GM12864 (cell line): ENCODE data around the gene PILRB.
"Not testable (repeated sequence)": the region's sequence is repeated elsewhere in the genome, so short reads cannot be mapped to it uniquely, and the experiment has no call there.

Source experiments
- DNase-seq: peaks from one replicate; pipeline ENCODE4 v3.0.0-alpha.2; 2011; ENCODE audit warnings: low read depth
- H3K4me3 ChIP-seq: 2 replicates; pipeline ENCODE4 v1.5.1; 2011; ENCODE audit warnings: mild to moderate bottlenecking, low read depth, low read length, control low read depth
- TF ChIP-seq, protein P1 (sequence below): IDR thresholded peaks from 2 replicates; pipeline ENCODE4 v1.5.1; 2011; ENCODE audit warnings: low read depth, mild to moderate bottlenecking, moderate library complexity, low read length, control low read depth, inconsistent platforms; ENCODE audit errors: missing control alignments

The PILRB gene

DNA sequence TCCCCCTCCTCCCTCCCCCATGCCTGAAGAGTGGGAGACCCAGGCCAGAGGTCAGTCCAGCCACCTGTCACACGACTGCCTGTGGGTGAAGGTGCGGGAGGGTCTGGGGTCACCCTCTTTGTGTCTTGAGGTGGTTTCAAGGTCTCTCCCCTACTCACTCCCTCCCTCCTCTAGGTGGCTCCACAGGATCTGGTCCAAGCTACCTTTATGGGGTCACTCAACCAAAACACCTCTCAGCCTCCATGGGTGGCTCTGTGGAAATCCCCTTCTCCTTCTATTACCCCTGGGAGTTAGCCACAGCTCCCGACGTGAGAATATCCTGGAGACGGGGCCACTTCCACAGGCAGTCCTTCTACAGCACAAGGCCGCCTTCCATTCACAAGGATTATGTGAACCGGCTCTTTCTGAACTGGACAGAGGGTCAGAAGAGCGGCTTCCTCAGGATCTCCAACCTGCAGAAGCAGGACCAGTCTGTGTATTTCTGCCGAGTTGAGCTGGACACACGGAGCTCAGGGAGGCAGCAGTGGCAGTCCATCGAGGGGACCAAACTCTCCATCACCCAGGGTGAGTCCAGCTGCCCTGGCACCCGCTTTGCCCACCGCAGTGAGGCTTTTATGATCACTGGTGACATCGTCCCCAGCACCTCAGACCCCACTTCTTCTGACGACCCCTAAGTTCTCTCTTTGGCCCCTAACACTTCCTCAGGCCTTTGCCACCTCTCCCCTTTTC lies 16.1 kb downstream of the PILRB start:
- TF ChIP-seq, protein P1, sequence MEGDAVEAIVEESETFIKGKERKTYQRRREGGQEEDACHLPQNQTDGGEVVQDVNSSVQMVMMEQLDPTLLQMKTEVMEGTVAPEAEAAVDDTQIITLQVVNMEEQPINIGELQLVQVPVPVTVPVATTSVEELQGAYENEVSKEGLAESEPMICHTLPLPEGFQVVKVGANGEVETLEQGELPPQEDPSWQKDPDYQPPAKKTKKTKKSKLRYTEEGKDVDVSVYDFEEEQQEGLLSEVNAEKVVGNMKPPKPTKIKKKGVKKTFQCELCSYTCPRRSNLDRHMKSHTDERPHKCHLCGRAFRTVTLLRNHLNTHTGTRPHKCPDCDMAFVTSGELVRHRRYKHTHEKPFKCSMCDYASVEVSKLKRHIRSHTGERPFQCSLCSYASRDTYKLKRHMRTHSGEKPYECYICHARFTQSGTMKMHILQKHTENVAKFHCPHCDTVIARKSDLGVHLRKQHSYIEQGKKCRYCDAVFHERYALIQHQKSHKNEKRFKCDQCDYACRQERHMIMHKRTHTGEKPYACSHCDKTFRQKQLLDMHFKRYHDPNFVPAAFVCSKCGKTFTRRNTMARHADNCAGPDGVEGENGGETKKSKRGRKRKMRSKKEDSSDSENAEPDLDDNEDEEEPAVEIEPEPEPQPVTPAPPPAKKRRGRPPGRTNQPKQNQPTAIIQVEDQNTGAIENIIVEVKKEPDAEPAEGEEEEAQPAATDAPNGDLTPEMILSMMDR = peak; percentile 54
- H3K4me3 ChIP-seq = peak overlapping the region; percentile 45
- not testable (repeated sequence) for DNase-seq

DNA sequence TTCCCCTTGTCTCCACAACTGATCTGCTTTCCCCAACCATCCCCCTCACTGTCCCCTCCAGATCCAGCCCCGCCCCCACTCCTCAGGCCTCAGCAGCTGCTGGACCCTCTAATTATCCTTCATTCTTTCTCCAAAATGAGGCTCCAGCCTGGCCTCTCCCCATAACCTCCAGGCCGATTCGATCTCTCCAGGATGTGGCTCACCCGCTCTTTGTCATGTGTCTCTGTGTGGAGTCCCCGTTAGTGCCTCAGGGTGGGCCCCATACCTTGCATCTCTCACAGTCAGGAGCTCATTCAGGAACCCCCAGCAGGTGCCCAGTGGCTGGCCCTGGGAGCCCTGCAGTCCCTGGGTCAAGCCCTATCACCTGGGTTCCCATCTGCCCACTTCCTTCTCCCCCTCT lies 16.7 kb downstream of the PILRB start:
- peak overlapping the region; percentile 45 for H3K4me3 ChIP-seq
- TF ChIP-seq, protein P1 = no peak
- DNase-seq = no peak

DNA sequence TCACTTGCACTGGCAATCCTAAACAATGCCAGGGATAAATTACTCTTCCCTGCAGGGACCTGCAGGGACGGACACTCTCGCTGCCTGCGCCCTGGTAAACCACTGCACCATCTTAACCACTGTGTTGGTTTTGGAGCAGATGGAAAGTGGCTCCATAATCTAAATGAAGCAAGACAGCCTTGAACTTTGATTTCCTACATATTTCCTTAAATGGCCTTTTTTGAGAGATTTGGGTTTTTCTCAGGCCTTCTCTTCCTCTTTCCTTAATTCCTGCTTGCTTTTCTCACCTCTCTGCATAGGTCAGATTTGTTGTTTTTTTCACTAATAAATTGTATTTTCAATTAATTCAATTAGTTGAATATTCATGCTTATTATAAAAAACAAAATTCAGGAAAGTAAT lies 18.1 kb downstream of the PILRB start:
- no peak for DNase-seq
- H3K4me3 ChIP-seq = no peak overlapping the region
- TF ChIP-seq, protein P1 = no peak

DNA sequence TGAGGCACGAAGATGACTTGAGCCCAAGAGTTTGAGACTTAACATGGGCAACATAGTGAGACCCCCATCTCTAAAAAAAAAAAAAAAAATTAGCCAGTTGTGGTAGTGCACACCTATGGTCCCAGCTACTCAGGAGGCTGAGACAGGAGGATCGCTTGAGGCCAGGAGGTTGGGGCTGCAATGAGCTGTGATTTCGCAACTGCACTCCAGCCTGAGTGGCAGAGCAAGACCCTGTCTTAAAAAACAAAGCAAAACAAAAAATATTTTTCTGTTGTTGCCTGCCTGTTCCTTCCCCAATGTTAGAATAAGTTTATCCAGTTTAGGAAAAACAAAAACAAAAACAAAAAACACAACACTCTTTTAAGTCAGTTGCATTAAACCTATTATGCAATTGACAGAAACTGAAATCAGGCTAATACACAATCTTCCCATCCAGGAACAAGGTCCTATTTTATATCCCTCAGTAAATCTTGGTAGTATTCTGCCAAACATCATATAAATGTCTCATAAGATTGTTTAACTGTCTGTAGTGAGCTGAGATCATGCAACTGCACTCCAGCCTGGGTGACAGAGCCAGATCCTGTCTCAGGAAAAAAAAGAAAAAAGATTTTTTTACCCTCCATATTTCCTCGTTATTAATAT lies 20.3 kb downstream of the PILRB start:
- TF ChIP-seq, protein P1 = no peak
- no peak for DNase-seq
- no peak overlapping the region for H3K4me3 ChIP-seq

DNA sequence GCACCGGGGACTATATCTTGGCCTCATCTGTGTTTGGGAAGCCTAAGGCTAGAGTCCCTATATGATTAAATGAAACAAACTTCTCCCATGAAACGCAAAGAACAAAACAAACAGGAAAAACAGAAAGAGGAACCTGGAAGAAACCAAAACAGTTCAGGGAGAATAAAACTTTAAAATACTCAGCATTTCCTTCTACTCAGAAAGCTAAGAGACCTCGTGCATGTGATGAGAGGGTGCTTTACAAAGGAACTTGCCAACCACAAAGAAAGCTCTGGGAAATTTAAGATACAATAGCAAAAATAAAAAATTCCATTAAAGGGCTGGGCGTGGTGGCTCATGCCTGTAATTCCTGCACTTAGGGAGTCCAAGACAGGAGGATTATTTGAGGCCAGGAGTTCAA lies 22.3 kb downstream of the PILRB start:
- TF ChIP-seq, protein P1 = no peak
- no peak for DNase-seq
- H3K4me3 ChIP-seq = no peak overlapping the region

DNA sequence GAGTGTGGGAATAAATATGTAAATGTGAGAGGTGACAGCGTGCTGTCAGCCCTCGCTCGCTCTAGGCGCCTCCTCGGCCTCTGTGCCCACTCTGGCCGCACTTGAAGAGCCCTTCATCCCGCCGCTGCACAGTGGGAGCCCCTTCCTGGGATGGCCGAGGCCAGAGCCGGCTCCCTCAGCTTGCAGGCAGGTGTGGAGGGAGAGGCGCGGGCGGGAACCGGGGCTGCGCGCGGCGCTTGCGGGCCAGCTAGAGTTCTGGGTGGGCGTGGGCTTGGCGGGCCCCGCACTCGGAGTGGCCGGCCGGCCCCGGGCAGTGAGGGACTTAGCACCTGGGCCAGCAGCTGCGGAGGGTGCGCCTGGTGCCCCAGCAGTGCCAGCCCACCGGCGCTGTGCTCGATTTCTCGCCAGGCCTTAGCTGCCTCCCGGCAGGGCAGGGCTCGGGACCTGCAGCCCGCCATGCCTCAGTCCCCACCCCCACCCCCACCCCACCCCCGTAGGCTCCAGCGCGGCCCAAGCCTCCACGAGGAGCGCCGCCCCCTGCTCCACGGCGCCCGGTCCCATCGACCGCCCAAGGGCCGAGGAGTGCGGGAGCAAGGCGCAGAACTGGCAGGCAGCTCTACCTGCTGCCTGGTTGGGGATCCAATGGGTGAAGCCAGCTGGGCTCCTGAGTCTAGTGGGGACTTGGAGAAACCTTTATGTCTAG lies 23.8 kb downstream of the PILRB start:
- not testable (repeated sequence) for DNase-seq, H3K4me3 ChIP-seq

DNA sequence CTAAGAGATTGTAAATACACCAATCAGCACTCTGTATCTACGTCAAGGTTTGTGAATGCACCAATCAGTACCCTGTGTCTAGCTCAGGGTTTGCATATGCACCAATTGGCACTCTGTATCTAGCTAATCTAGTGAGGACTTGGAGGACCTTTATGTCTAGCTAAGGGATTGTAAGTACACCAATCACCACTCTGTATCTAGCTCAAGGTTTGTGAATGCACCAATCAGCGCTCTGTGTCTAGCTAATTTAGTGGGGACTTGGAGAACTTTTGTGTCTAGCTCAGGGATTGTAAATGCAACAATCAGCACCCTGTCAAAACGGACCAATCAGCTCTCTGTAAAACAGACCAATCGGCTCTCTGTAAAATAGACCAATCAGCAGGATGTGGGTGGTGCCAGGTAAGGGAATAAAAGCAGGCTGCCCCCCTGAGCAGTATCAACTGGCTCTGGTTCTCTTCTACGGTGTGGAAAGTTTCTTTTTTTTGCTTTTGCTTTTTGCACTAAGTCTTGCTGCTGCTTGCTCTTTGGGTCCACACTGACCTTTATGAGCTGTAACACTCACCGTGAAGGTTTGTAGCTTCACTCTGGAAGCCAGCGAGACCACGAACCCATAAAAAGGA lies 24.4 kb downstream of the PILRB start:
- not testable (repeated sequence) for H3K4me3 ChIP-seq, DNase-seq
